Measurements from ENCODE around the gene SMG9.
A peak's percentile ranks its signal among the peaks of the same experiment; 100 is the strongest.

DNA sequence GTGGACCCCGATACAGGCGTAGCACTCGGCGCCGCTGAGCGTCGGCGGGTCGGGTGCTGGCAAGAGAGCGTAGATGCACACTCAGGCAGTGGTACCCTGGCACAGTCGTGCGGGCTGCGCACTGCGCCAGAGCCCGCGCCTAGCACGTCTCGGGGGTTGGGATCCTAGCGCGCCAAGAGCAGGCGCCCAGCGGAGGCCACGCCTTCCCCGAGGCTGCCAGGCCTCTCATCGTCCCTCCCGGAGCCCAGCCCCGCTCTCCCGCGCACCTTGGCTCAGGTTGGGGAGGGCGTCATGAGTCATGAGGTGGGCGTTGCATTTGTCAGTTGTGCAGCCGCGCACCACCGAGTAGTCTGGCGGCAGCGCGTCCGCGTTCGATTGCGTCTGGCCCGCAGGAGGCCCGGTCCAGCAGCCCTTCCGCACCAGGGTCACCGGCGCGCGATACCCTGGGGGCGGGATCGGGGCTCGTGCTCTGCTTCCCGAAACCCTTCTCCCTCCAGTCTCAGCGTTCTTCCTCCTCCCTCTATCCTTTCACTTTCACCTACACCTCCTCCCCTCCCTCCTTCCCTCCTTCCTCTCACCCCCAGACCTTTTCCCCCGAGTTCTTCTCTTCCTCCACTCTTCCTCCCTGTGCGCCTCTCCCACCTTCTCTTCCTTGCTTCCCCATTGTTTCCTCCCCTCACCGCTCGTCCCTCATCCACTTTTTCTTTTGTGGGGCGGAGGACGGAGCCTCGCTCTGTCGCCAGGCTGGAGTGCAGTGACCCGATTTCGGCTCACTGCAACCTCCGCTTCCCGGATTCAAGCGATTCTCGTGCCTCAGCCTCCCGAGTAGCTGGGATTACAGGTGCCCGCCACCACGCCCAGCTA, 44.0 kb upstream of the SMG9 start:
- TF ChIP-seq EGR1 (IDR thresholded peaks at IDR 0.05) = no peak
- no peak for TF ChIP-seq TEAD4 (IDR thresholded peaks at IDR 0.05)
- no peak for TF ChIP-seq EP300 (IDR thresholded peaks at IDR 0.05; ENCODE audit: borderline replicate concordance)
- TF ChIP-seq TCF12 (IDR thresholded peaks at IDR 0.05; ENCODE audit: low read depth) = no peak
- no peak for TF ChIP-seq ZBTB7A (IDR thresholded peaks at IDR 0.05; ENCODE audit: low read depth)
- TF ChIP-seq, protein P1, sequence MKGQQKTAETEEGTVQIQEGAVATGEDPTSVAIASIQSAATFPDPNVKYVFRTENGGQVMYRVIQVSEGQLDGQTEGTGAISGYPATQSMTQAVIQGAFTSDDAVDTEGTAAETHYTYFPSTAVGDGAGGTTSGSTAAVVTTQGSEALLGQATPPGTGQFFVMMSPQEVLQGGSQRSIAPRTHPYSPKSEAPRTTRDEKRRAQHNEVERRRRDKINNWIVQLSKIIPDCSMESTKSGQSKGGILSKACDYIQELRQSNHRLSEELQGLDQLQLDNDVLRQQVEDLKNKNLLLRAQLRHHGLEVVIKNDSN (IDR thresholded peaks at IDR 0.05) = peak; percentile 51; the same call in 1 of the 2 replicates
- TF ChIP-seq, protein P2, sequence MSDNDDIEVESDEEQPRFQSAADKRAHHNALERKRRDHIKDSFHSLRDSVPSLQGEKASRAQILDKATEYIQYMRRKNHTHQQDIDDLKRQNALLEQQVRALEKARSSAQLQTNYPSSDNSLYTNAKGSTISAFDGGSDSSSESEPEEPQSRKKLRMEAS (IDR thresholded peaks at IDR 0.05) = peak; percentile 74
- TF ChIP-seq, protein P3, sequence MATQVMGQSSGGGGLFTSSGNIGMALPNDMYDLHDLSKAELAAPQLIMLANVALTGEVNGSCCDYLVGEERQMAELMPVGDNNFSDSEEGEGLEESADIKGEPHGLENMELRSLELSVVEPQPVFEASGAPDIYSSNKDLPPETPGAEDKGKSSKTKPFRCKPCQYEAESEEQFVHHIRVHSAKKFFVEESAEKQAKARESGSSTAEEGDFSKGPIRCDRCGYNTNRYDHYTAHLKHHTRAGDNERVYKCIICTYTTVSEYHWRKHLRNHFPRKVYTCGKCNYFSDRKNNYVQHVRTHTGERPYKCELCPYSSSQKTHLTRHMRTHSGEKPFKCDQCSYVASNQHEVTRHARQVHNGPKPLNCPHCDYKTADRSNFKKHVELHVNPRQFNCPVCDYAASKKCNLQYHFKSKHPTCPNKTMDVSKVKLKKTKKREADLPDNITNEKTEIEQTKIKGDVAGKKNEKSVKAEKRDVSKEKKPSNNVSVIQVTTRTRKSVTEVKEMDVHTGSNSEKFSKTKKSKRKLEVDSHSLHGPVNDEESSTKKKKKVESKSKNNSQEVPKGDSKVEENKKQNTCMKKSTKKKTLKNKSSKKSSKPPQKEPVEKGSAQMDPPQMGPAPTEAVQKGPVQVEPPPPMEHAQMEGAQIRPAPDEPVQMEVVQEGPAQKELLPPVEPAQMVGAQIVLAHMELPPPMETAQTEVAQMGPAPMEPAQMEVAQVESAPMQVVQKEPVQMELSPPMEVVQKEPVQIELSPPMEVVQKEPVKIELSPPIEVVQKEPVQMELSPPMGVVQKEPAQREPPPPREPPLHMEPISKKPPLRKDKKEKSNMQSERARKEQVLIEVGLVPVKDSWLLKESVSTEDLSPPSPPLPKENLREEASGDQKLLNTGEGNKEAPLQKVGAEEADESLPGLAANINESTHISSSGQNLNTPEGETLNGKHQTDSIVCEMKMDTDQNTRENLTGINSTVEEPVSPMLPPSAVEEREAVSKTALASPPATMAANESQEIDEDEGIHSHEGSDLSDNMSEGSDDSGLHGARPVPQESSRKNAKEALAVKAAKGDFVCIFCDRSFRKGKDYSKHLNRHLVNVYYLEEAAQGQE (IDR thresholded peaks at IDR 0.05; ENCODE audit: low read depth) = no peak
- no peak for TF ChIP-seq RAD21 (IDR thresholded peaks at IDR 0.05; ENCODE audit: low read depth)
- no peak for TF ChIP-seq FOXM1 (IDR thresholded peaks at IDR 0.05; ENCODE audit: borderline replicate concordance, low read depth)
- TF ChIP-seq TAF1 (IDR thresholded peaks at IDR 0.05; ENCODE audit: low read depth) = no peak
